DOHH2 (cell line): ENCODE measurements around the gene MEGF11.

Experiments
- H3F3A ChIP-seq: fragments of 200-600 bp; sonication (generic), shearing (Covaris generic); 2 replicates; pipeline ENCODE4 v1.6.0; 2016; ENCODE audit warnings: antibody characterized with exemption, mild to moderate bottlenecking; ENCODE audit not compliant: control insufficient read depth, insufficient read depth
- H3K27ac ChIP-seq: fragments of 200-600 bp; sonication (generic); 2 replicates; pipeline ENCODE4 v1.5.1; 2014; ENCODE audit warnings: low read depth, mild to moderate bottlenecking, low read length, moderate library complexity
- H3K27me3 ChIP-seq: fragments of 200-600 bp; sonication (generic); 2 replicates; pipeline ENCODE4 v1.6.1; 2014; ENCODE audit warnings: mild to moderate bottlenecking, low read length, mixed read lengths; ENCODE audit not compliant: control insufficient read depth
- H3K36me3 ChIP-seq: fragments of 200-600 bp; sonication (generic); 2 replicates; pipeline ENCODE4 v1.6.1; 2014; ENCODE audit warnings: mild to moderate bottlenecking, low read length, moderate library complexity, mixed read lengths; ENCODE audit not compliant: control insufficient read depth
- H3K4me1 ChIP-seq: fragments of 200-600 bp; sonication (generic); 2 replicates; pipeline ENCODE4 v1.6.1; 2014; ENCODE audit warnings: mild to moderate bottlenecking, low read length, mixed read lengths; ENCODE audit not compliant: control insufficient read depth
- H3K4me2 ChIP-seq: fragments of 200-600 bp; sonication (generic); 2 replicates; pipeline ENCODE4 v1.6.0; 2014; ENCODE audit warnings: mild to moderate bottlenecking, low read length, moderate library complexity
- H3K4me3 ChIP-seq: fragments of 200-600 bp; sonication (generic); 2 replicates; pipeline ENCODE4 v1.5.1; 2014; ENCODE audit warnings: mild to moderate bottlenecking, low read length, mixed read lengths
- H3K79me2 ChIP-seq: fragments of 200-600 bp; sonication (generic); 2 replicates; pipeline ENCODE4 v1.6.1; 2014; ENCODE audit warnings: mild to moderate bottlenecking, low read length, mixed read lengths; ENCODE audit not compliant: control insufficient read depth
- H3K9me2 ChIP-seq: fragments of 200-600 bp; sonication (generic); replicated peaks from 2 replicates; pipeline ENCODE4 v1.6.1; 2014; ENCODE audit warnings: mild to moderate bottlenecking, low read length, mixed read lengths; ENCODE audit not compliant: control insufficient read depth
- H3K9me3 ChIP-seq: fragments of 200-600 bp; sonication (generic); 2 replicates; pipeline ENCODE4 v1.6.1; 2014; ENCODE audit warnings: antibody characterized with exemption, low read length, mixed read lengths; ENCODE audit not compliant: control insufficient read depth, insufficient read depth
- H4K20me1 ChIP-seq: fragments of 200-600 bp; sonication (generic); 2 replicates; pipeline ENCODE4 v1.6.0; 2014; ENCODE audit warnings: low read depth, mild to moderate bottlenecking, antibody characterized with exemption, low read length, moderate library complexity; ENCODE audit not compliant: control insufficient read depth, insufficient read depth
- CTCF ChIP-seq: fragments of 200-600 bp; sonication (generic); IDR thresholded peaks from one replicate; pipeline ENCODE4 v1.5.1; 2014; ENCODE audit warnings: antibody characterized with exemption, mild to moderate bottlenecking, low read depth, low read length; ENCODE audit not compliant: poor library complexity, severe bottlenecking
- EZH2phosphoT487 ChIP-seq: fragments of 200-600 bp; sonication (generic); IDR thresholded peaks from 2 replicates; pipeline ENCODE4 v1.6.1; 2017; ENCODE audit warnings: borderline replicate concordance, mild to moderate bottlenecking, antibody characterized with exemption, low read length, moderate library complexity, mixed read lengths

MEGF11 gene

DNA sequence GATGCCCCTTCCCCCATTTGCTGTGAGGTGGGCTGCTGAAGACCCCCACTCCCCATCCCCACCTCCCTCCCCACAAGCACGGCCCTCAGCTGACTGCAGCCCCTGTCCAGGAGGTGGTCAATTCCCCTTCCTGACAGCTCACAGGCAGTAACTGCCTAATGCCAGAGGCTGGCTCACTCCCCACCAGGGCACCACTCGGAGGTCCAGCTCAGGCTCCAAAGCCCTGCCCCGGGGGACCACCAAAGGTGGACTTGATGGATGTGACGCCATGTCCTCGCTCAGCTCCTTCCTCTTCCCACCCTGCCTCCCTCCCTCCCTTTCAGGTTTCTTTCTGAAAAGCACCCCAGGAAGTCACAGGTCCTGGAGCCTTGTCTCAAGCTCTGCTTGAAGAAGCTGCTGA, 82.8 kb downstream of the MEGF11 start:
- Histone ChIP-seq H3K79me2 (peaks cover 83% of the 10 kb centered on the region), H3K9me3 (no peaks in the 10 kb centered on the region), H3K9me2 (no peaks in the 10 kb centered on the region), H3K27me3 (no peaks in the 10 kb centered on the region), H3K4me1 (peaks cover 100% of the 10 kb centered on the region), H3K27ac (peak overlapping the region; percentile 100), H3K4me3 (peak overlapping the region; percentile 67), H3K4me2 (peak overlapping the region; percentile 78), H3F3A (peaks cover 27% of the 10 kb centered on the region), H3K36me3 (peaks cover 52% of the 10 kb centered on the region), H4K20me1 (no peaks in the 10 kb centered on the region)
- TF ChIP-seq CTCF (no peak), EZH2phosphoT487 (no peak)

- H4K20me1 ChIP-seq: no peaks in the 10 kb centered on the region
- H3K9me2 ChIP-seq: no peaks in the 10 kb centered on the region
- peaks cover 56% of the 10 kb centered on the region for H3K36me3 ChIP-seq
- H3K27ac ChIP-seq: peak overlapping the region; percentile 100
- TF ChIP-seq CTCF (no peak), EZH2phosphoT487 (no peak)
- H3F3A ChIP-seq: peaks cover 21% of the 10 kb centered on the region
- H3K4me1 ChIP-seq: peaks cover 100% of the 10 kb centered on the region
- H3K9me3 ChIP-seq: no peaks in the 10 kb centered on the region
- H3K4me2 ChIP-seq: peak overlapping the region; percentile 78
- no peaks in the 10 kb centered on the region for H3K27me3 ChIP-seq
- peaks cover 83% of the 10 kb centered on the region for H3K79me2 ChIP-seq
- peak overlapping the region; percentile 67 for H3K4me3 ChIP-seq
Observed at GRCh38 chr15:66170042-66170441, 83.5 kb downstream of the MEGF11 start.

DNA sequence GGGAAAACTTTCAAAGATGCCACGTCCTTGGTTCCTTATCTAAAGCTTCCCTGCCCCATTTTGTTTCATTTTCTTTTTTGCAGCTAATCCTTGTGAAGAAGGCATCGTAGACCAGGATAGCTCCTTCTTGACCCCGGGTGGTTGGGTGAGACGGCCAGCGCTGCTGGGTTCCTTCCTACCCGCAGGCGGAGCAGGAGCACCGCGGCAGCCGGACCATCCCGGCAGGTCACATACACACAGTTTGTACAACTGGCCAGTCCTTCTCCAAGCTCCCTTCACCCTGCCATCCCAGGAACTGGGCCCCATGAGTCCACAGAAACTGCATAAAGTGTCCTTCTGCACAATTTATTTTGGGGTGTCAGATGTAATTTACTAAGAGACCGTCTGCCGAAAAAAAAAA, 83.9 kb downstream of the MEGF11 start:
- H3F3A ChIP-seq: peaks cover 17% of the 10 kb centered on the region
- H3K79me2 ChIP-seq: peaks cover 83% of the 10 kb centered on the region
- peak overlapping the region; percentile 100 for H3K27ac ChIP-seq
- no peaks in the 10 kb centered on the region for H3K9me2 ChIP-seq
- no peaks in the 10 kb centered on the region for H4K20me1 ChIP-seq
- peaks cover 100% of the 10 kb centered on the region for H3K4me1 ChIP-seq
- no peaks in the 10 kb centered on the region for H3K9me3 ChIP-seq
- TF ChIP-seq EZH2phosphoT487 (no peak), CTCF (no peak)
- H3K4me3 ChIP-seq: peak overlapping the region; percentile 67
- peaks cover 60% of the 10 kb centered on the region for H3K36me3 ChIP-seq
- H3K27me3 ChIP-seq: no peaks in the 10 kb centered on the region
- peak overlapping the region; percentile 78 for H3K4me2 ChIP-seq
